K562 (cell line): ENCODE results near the gene RAB6B.

Experiments
- ARNT ChIP-seq, 2 experiments: fragments of 450-650 bp; IDR thresholded peaks; 2 replicates each; pipeline ENCODE4 v1.6.1; 2016; ENCODE audit warnings: mild to moderate bottlenecking in 1 of 2
- NCOA1 ChIP-seq: fragments of 450-650 bp; IDR thresholded peaks from 2 replicates; pipeline ENCODE4 v1.6.1; 2016; ENCODE audit warnings: low read depth
- RFX5 ChIP-seq: IDR thresholded peaks from 2 replicates; pipeline ENCODE4 v1.6.1; 2011; ENCODE audit warnings: low read depth, mild to moderate bottlenecking, improper control_type of control experiment, low read length

- no peak for TF ChIP-seq RFX5
- TF ChIP-seq ARNT (IDR thresholded peaks at IDR 0.05), result no peak
- no peak for TF ChIP-seq NCOA1
These were observed 15.4 kb downstream of the RAB6B start for GRCh38 chr3:133880287-133880686.
